HG03060 (cell line): ENCODE data around the gene RNF38.
"Not testable (repeated sequence)": the region's sequence is repeated elsewhere in the genome, so short reads cannot be mapped to it uniquely, and the experiment has no call there.

Experiments used
- ATAC-seq: cut with Tn5 transposase; IDR thresholded peaks from one replicate; pipeline ENCODE4 v1.9.1; 2021; ENCODE audit warnings: low read depth, moderate number of reproducible peaks; ENCODE audit not compliant: unreplicated experiment

RNF38 gene

DNA sequence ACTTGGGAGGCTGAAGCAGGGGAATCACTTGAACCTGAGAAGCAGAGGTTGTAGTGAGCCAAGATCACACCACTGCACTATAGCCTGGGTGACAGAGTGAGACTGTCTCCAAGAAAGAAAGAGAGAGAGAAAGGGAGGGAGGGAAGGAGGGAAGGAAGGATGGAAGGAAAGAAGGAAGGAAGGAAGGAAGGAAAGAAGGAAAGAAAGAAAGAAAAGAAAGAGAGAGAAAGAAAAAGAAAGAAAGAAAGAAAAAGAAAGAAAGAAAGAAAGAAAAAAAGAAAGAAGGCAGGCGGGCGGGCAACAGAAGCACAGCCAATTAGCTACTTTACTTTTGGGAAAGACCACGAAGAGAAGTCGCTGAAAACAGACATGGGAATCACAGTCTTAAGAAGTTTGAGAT lies 9.0 kb upstream of the RNF38 start:
- ATAC-seq, result not testable (repeated sequence)

DNA sequence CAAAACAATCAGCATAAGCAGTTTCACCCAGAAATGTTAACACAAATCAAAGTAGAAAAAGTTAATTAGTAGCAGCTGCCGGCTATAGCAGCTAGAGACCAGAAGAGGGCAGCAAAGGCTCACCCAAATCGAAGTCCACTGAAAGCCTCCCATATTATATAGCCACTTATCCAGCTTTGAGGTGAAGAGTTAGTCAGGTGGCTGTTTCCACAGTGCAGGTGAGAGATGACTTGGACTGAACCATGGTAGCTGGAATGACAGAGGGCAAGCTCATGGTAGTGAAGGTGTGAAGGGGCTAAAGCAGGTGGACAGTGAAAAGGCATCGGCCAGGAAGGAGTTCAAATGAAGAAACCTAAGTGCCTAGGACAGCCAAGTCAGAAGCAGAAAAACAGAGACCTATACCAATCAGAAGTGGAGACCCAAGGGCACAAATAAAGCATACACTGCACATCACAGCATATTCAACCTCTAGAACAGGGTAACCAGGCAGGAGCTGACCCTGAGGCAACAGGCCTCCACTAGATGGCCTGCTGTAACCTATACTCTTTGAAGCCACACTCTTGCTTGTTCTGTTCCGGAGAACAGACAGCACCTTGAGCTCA lies 7.2 kb upstream of the RNF38 start:
- ATAC-seq, result no peak

DNA sequence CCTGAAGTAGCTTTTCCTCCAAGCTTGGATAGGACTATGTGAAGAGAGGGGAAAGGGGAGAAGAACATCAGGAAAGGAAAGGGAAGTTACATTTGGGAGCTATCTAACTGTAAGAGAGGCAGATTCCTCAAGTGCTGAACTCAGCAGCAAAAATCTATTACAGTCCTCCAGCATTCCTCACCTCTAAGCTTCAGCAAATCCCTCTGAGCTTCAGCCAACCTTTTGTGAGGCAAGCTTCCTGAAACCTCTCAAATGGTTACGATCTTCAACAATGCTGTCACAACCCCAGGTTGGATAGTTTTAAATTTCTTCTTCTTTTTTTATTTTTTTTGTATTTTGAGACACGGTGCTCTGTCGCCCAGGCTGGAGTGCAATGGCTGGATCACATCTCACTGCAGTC lies 2.5 kb upstream of the RNF38 start:
- ATAC-seq, result no peak

DNA sequence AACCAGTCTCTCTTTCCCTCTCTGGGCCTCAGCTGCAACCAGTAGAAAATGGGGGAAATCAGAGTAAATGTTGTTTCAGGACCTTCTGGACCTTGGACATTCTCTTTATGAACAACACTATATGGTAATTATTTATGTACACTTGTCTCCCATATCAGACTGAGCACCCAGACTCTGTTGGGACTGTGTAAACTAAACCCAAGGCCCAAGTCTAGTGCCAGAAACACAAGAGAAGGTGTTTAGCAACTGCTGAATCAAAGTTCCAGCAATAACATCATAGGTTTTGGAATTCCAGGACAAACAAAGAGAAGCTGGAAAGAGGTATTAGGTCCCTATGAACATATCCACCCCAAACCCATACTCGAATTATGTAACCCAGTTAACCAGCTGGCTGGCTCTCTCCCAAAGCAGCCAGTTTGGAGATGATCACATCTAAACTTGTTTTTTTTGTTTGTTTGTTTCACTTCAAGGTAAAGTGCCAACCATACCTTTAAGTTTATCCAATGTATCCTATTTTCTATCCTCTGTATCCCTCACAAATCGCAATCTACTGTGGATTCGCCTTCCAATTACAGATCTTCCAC lies 1.9 kb upstream of the RNF38 start:
- ATAC-seq, result no peak

DNA sequence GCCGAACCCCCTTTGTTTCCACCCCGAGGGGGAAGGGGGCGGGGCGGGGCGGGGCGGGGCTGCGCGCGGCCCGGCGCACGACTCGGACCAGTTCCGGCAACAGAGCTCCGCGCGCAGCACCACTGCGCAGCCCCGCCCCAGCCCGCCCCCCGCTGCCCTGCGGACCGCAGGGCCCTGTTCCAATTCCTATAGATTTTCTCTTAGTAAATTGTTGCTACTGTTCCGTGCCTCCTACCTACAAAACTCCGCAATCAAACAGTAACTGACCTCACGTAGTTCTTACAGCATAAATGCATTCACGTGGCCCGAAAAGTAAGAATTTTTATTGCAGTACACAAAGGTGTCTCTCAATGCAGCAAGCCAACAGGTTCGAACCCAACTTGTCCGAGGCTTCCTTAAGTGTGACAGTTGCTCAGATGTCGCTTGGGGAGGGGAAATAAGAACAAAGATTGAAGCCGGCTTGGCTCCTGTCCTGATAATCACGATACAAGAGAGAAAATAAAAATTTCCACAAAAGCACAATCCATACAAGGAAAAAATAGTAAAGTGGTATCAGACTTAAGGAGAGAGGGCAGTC lies 1.2 kb upstream of the RNF38 start:
- peak; percentile 27 for ATAC-seq

DNA sequence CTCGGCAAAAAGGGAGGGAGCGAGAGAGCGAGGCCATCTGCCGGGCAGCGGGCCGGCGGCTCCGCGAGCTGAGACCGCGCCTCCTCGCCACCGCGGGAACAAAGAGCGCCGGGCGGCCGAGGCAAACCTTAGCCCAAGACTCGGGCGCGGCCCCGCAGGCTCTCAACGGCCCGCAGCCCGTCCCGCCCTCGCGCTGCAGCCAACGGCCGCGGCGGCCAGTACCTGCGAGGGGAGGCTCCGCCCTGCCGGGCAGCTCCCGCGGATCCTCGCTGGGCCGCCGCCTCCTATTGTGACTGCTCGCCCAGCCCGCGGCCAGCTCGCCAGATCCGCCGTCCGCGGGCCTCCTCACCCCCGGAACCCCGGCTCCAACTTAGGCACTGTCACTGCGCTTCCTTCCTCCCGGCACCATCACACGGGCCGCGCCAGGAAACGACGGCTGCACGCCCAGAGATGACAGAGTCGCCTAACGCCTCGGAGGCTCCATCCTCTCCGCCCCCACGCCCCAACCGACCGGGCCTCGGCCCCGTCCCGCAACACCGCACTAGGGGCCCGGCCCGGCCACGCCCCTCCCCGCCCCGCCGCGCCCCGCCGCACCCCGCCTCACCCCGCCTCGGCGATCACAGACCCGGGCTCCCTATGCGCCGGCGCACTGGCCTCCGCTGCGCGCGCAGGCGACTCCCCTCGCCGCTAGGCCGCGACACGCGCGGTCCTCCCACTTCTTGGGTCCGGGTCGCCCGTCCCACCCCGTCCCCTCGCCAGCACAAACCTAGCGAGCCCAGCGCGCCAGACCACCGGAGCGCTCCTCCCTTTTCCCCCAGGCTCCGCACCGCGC lies 479 bp upstream of the RNF38 start:
- peak; percentile 30 for ATAC-seq

DNA sequence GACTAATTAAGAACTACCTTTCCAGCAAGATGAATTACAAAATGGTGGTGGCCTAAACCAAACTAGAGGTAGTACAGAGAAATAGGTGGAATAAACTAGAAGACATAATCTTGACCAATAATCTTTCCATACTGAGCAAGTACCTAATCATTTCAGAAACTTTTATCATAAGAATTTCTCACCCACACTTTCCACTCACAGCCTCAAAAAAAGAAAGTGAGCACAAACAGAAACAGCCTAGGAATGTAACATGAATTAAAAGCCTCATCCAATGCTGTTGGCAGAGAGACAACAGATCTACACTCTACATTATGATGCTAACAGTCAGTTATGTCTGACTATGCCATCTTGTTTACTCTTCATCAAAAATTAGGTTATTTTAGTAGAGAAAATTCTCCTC lies 1.3 kb downstream of the RNF38 start:
- no peak for ATAC-seq

DNA sequence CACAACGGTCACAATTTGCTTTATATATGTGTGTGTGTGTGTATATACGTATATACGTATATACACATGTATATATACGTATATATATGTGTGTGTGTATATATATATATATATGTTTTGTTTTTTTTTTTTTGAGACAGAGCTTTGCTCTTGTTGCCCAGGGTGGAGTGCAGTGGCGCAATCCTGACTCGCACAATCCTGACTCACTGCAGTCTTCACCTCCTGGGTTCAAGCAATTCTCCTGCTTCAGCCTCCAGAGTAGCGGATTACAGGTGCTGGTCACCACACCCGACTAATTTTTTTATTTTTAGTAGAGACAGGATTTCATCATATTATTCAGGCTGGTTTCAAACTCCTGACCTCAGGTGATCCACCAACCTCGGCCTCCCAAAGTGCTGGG lies 3.1 kb downstream of the RNF38 start:
- no peak for ATAC-seq

DNA sequence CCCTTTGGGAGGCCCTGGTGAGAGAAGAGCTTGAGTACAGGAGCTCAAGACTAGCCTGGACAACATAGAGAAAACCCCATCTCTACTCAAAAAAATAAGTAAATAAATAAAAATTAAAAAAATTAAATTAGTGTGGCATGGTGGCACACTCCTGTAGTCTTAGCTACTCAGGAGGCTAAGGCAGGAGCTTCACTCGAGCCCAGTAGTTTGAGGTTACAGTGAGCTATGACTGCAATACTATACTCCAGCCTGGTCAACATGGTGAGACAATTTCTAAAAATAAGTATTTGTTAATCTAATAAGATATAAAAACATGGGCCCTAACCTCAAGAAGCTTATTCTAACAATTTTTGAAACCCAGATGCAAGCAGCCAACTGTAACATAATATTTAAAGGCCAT lies 7.6 kb downstream of the RNF38 start:
- no peak for ATAC-seq

DNA sequence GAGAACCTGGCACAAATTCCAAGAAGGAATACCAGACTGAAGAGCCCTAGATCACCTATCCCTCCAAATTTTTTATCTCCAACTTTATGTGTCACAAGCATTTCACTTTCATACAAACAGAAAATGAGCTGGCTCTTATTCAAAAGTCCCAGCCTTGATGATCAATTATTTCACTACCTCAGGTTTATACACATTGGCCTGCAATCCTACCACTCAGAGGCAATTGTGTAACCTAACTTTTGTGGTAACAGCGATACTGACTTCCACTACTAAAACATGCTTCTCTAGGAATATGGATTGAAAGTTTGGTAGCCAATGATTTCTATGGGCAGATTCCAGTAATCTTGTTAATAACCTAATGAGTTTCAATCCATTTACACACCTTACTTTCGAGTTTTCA lies 10.5 kb downstream of the RNF38 start:
- no peak for ATAC-seq

DNA sequence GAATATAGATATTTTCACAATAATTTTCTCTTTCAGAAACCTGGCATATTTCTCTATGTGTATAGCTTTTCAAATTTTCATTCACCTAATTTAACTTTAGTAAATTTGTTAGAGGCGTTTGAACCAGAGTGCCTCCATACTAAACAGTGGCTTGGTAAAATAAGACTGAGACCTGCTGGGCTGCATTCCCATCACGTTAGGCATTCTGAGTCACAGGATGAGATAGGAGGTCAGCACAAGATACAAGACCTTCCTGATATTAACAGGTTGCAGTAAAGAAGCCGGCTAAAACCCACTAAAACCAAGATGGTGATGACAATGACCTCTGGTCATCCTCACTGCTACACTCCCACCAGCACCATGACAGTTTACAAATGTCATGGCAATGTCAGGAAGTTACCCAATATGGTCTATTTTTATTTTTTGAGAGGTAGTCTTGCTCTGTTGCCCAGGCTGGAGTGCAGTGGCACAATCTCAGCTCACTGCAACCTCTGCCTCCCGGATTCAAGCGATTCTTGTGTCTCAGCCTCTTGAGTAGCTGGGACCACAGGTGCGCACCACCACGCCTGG lies 13.6 kb downstream of the RNF38 start:
- ATAC-seq, result not testable (repeated sequence)

DNA sequence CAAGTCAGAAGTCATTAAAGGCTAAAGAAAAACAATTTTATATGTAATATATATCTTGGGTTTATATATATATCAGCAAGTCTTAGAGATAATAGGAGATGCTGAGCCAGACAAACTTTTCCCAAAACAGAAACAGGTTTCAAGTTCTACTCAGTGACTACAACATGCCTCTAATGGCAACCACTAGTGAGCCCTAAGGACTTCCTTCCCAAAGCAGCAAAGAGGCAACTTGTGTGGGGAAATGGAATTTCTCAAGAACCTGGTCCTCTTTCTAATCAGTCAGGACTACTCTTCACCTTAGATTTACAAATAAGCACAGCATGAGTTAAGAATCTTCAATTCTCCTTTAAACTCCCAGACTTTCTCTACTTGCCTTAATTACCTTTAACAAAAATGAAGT lies 17.6 kb downstream of the RNF38 start:
- ATAC-seq, result no peak

DNA sequence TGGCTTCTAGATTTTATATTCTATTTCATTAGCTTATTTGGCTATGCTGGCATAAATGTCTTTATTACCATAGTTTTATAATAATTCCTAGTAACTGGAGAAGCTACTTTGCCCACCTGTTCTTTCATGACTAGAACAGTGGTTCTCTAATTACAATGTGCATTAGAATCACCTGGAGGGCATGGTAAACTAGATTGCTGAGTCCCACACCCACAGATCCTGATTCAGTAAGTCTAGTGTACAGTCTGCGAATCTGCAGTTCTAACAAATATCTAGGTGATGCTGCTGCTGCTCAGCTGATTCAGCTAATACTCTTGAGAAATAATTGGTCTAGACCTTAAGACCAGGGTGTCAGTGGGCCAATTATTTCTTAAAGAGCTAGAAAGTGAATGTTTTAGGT lies 35.5 kb downstream of the RNF38 start:
- no peak for ATAC-seq

DNA sequence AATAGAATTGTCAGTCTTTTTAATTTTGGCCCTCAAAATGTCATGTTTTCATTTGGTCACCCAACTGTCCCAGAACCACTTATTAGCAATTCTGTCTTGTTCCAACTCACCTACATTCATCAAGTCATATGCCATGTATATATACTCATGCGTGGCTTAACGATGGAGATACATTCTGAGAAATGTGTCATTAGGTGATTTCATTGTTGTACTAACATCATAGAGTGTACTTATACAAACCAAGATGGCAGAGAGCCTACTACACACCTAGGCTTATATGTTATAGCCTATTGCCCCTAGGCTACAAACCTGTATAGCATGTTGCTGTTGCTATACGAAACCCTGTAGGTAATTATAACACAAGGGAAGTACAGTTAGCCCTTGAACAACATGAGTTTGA lies 36.6 kb downstream of the RNF38 start:
- no peak for ATAC-seq

DNA sequence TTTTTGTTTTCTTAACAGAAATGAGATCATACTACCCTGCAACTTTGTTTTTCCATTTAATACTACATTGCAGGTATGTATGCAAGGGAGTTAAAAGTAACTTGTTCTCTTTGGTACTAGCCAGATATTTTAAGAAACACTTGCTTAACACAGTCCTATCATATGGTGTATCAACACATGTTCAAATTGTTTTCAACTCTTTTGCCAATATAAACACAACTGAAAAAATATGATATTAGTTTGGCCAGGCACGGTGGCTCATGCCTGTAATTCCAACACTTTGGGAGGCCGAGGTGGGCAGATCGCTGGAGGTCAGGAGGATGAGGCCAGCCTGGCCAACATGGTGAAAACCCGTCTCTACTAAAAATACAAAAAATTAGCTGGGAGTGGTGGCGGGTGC lies 41.6 kb downstream of the RNF38 start:
- ATAC-seq, result no peak

DNA sequence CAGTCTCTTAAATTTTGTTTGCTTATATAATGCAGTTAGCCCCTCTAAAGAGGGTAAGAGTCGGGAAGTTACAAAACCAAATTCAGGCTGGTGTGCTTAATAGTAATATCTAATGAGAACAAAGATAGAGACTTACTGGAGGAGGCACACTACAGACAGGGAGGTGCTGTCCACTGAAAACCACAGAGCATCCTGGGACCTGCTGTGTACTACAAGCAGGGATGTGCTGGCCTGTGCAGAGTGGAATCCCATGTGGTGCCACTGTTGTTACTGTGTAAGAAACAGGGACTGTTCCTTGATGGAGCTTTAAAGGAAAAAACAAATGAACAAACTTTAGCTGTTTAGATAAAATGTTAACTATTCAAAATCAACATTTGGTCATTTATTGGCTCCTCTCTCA lies 42.4 kb downstream of the RNF38 start:
- ATAC-seq, result no peak

DNA sequence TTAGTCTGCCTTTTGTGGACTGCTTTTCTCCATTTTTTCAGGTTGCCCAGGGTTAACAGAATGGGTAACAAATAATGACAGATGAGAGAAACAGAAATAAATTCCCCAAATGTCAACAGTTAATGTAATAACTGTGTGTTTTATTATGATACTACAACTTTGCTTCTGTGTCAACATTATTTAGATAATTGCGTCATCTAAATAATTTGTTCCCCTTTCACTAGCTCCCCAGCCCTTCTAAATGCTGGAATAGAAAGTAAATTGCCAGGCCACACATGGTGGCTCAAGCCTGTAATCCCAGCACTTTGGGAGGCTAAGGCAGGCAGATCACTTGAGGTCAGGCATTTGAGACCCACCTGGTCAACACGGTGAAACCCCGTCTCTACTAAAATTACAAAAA lies 53.5 kb downstream of the RNF38 start:
- ATAC-seq, result no peak

DNA sequence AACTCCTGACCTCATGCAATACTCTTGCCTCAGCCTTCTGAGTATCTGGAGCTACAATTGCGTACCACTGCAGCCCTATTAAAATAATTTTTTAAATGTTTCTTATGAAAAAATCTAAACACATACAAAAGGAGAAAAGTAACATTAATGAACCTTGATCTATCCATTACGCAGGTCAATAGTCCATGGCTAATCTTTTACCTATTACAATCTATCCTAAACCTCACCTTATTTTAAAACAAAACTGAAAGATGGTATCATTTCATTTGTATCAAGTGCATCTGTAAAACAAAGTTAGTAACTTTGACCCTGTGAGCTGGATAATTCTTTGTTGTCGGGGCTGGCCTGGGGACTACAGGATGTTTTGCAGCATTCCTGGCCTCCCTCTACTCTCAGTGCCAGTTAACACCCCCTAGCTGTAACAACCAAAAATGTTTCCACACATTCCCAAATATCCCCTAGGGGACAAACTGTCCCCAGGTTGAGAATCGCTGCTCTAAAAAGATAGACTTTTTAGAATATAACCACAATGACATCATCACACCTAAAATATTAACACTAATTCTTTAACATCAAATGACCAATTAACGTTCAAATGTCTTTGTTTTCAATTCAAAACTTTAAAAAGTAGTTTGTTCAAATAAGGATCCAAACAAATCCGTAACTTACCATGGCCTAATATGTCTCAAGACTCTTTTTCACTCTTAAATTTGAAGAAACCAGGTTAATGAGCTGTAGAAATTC lies 54.8 kb downstream of the RNF38 start:
- no peak for ATAC-seq

DNA sequence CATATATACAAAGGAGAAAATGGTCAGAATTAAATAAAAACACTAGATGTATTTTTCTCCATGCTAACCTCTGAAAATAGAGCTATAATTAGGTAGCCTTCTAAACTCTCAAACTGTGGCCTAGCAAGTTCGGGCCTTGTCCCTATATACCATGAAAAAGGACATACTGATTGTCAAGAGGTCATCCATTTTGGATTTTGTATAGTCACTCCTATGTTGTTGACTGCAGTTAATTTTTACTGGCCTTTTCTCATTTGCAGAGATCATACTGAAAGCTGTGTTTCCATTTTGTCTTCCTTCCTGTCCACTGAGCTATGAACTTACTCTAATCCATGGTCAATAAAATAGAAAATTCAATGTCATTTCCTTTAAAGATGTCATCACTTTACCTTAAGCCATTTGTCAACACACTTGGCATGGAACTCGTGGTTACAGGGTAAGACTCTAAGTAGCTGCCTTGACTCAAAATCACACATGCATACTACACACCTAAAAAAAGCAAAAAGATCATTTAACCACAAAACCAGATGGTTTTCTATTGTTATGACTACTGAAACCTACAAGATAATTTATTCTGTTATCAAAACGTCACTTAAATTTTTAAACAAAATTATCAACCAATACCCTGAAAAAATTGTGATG lies 58.0 kb downstream of the RNF38 start:
- ATAC-seq, result peak; percentile 50

DNA sequence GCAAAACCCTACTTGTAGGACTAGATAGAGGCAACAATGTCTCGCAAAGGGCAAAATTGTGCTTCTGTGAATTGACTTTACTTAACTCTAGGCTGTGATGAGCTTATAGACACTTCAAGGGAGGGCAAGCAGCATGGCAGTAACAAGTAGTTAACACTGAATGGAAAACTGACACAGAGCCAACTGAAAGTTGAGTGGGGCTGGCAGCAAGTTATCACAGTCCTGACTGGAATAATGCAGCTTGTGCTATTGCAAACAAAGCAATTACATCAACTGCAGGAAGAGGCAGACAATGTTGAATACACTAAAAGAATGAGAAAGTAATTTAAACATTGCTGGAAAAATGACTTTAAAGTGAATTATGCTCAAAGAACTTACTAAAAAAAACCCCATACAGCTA lies 62.2 kb downstream of the RNF38 start:
- no peak for ATAC-seq
